ENCODE results near the gene OAS2.

The OAS2 gene

GRCh38 chr12:113022563-113023297 lies 44.4 kb downstream of the OAS2 start:
- DNase-seq = no peak

- DNase-seq = no peak
Observed at GRCh38 chr12:113027726-113028125, 49.4 kb downstream of the OAS2 start.

GRCh38 chr12:113030875-113031525 lies 52.7 kb downstream of the OAS2 start:
- DNase-seq = peak; percentile 65

GRCh38 chr12:113039911-113040445 lies 61.7 kb downstream of the OAS2 start:
- no peak for DNase-seq

DNA sequence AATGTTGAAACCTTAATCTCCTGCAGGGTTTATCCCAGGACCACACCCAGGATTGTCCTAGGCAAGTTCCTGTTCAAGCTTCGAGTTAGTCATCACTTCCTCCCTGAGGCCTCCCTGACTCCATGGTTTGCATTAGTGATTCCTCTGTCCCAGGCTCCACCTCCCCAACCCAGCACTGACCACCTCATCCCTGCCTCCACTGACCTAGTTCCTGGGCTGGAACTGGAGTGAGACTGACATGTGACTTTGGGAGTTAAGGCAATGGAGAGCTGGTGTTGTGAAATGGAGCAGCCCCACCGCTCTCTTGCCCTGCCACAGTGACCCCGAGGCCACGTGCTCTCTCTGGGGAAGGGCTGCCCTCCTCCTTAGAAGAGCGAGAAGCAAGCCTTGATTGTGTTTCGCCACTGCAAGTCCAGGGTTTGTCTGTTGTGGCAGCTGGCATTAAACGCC lies 62.4 kb downstream of the OAS2 start:
- DNase-seq = no peak

- DNase-seq = no peak
Observed at GRCh38 chr12:113041560-113041959, 63.2 kb downstream of the OAS2 start.

GRCh38 chr12:113043240-113043639 lies 64.9 kb downstream of the OAS2 start:
- DNase-seq = peak; percentile 77

- DNase-seq = no peak
Observed at GRCh38 chr12:113044516-113044915, 66.2 kb downstream of the OAS2 start.

DNA sequence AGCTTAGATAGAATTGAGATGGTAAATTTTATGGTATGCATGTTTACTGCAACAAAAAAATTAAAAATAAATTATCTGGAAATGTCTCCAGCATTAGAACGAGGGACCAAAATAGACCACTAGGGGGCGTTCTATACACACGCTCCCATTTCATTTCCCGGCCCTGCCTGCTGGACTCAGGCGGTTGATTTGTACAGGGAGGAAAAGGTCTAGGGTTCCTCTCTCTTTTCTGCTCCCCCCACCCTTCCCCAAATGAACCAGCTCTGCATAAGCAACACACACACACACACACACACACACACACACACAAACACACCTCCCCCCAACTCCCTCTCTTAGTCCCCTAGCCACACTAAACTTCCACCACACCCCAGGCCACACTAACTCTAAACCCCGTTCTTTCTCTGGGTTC lies 70.4 kb downstream of the OAS2 start:
- no peak for DNase-seq

GRCh38 chr12:113049976-113050742 lies 71.8 kb downstream of the OAS2 start:
- no peak for DNase-seq

GRCh38 chr12:113050795-113051194 lies 72.5 kb downstream of the OAS2 start:
- peak; percentile 6 for DNase-seq

GRCh38 chr12:113051759-113052158 lies 73.4 kb downstream of the OAS2 start:
- DNase-seq = no peak

GRCh38 chr12:113052326-113052725 lies 74.0 kb downstream of the OAS2 start:
- no peak for DNase-seq

GRCh38 chr12:113054948-113055486 lies 76.7 kb downstream of the OAS2 start:
- no peak for DNase-seq

- no peak for DNase-seq
Observed at GRCh38 chr12:113055594-113056380, 77.5 kb downstream of the OAS2 start.

DNA sequence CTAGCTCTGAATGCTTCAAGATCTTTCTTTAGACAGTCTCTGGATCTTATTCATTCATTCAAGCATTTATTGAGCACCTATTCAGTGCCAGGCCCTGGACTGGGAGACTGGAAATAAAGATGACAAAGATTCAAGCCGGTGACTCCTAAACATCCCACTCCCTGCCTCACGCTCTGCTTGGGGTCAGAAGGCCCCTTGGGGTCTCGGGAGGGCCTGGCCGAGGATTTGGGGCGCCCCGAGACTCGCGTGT lies 78.0 kb downstream of the OAS2 start:
- no peak for DNase-seq

- no peak for DNase-seq
Observed at GRCh38 chr12:113056631-113057488, 78.5 kb downstream of the OAS2 start, which contains the start of gene DTX1. TSS of gene DTX1 (plus strand) at chr12:113056730. CDS start at chr12:113058193, 1,463 bp downstream.

DNA sequence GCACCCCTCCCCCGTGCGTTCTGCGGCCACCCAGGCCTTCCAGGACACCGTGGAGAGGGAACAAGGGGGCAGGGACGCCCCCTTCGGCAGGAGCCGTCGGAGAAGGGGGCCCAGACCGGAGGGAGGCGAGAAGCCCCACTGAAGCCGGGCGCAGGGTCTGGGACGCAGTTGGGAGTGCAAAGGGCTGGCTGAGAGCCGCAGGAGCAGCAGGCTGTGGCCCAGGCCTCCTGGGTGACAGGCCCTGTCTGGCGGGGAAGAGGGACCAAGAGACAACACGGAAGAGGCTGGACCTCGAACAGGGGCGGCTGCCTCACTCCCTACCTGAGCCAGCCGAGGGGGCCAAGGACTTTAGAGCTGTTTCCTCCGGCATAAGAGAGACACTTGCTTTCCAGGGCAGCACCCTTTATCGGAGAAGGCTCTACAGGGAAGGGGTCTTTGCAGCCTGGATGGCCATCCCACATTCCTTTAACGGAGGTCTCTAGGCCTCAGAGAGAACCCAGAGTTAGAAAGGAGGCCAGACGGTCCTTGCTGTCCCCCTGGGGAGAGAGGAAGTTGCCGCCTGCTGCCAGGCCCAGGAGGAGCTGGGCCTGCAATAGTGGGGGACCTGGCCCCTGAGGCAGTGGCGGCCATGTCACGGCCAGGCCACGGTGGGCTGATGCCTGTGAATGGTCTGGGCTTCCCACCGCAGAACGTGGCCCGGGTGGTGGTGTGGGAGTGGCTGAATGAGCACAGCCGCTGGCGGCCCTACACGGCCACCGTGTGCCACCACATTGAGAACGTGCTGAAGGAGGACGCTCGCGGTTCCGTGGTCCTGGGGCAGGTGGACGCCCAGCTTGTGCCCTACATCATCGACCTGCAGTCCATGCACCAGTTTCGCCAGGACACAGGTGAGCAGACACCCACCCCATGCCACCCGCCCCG lies 79.5 kb downstream of the OAS2 start:
- no peak for DNase-seq

DNA sequence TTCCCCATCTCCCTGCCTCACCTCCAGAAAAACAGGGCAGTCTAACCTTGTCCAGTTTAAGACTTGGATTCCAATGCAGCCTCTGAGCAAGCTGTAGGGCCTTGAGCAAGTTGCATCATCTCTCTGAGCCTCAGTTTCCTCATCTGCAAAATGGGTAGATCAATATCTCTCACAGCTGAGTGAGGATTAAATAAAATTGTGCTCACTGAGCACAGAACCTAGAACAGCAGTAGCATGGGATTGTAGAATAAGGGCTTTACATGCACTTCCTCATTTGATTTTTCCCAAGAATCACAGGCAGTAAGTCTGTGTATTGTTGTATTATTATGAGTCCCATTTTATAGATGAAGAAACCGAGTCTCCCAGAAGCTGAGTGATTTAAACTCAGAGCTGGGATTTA lies 80.2 kb downstream of the OAS2 start:
- DNase-seq = no peak

- DNase-seq = no peak
Observed at GRCh38 chr12:113059071-113059595, 80.8 kb downstream of the OAS2 start.

All from NCI-H524 treated with DMSO at 0.1 percent for 48 hours (cell line).